ENCODE results near the gene WT1.
"Not testable (repeated sequence)": the region's sequence is repeated elsewhere in the genome, so short reads cannot be mapped to it uniquely, and the experiment has no call there.

The WT1 gene

DNA sequence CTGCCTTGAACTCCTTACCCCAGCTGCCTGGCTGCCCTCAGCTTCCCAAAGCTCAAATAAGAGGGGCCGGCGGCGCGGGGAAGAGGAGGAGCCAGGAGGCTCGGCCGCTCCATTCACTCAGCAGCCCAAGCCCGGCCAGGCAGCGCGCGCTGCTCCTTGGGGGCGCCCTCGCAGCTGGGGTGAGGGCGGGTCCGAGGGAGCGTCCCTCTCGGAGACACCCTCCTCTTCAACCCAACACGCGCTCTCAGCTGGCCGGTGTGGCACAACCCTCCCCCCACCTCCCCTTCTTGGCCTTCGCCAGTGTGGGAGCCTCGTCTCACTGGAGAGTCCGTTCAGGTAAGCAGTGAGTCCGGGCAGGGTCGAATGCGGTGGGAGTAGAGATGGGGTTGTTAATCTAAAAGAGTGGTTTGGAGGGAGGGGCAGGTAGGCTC is at the start of gene WT1:
Gene WT1, minus strand, starts transcription at position 29 of the 431 bp plus-strand sequence.
- in situ Hi-C loops (cut with MboI; ENCODE audit: low sequenced_read_pairs) = no loop called here

DNA sequence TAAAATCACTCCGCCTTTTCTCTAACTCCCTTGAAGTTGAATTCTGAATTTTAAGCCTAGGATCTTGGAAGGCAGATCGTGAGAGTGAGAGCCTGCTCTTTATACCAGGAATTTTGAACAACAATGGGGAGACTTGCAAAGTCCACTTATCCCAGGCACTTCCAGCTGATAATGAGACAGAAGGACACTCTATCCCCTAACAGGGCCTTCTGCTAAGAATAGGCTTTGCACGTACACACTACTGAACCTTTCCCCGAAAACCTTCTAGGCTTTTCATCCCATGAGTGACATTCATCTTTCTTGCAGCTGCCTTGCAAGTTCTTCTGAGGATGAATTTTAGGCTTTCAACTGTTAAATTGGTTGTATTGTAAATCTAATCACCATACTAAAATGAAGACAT is 44.0 kb upstream of the WT1 start:
- in situ Hi-C loops (cut with MboI; ENCODE audit: low sequenced_read_pairs) = no loop called here

- in situ Hi-C loops (cut with MboI; ENCODE audit: low sequenced_read_pairs) = no loop called here
Observed at GRCh38 chr11:32478277-32478731, 43.0 kb upstream of the WT1 start.

GRCh38 chr11:32473282-32473909 is 38.1 kb upstream of the WT1 start:
- in situ Hi-C loops (cut with MboI; ENCODE audit: low sequenced_read_pairs) = no loop called here

- in situ Hi-C loops (cut with MboI; ENCODE audit: low sequenced_read_pairs) = no loop called here
Observed at GRCh38 chr11:32472226-32472625, 36.9 kb upstream of the WT1 start.

- in situ Hi-C loops (cut with MboI; ENCODE audit: low sequenced_read_pairs) = not testable (repeated sequence)
Observed at GRCh38 chr11:32471544-32471943, 36.2 kb upstream of the WT1 start.

DNA sequence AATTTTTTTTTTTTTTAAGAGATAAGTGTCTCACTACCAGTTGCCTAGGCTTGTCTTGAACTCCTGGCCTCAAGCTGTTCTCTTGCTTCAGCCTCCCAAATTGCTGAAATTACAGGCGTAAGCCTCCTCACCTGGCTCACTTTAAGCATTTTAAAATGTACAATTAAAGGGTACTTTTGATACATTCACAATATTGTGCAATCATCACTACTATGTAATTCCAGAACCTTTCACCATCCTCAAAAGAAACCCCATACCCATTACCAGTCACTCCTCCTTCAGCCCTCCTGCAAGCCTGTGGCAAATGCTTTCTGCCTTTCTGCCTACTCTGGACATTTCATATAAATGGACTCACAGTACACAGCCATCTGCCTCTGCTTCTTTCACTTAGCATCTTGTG is 34.5 kb upstream of the WT1 start:
- in situ Hi-C loops (cut with MboI; ENCODE audit: low sequenced_read_pairs) = no loop called here

DNA sequence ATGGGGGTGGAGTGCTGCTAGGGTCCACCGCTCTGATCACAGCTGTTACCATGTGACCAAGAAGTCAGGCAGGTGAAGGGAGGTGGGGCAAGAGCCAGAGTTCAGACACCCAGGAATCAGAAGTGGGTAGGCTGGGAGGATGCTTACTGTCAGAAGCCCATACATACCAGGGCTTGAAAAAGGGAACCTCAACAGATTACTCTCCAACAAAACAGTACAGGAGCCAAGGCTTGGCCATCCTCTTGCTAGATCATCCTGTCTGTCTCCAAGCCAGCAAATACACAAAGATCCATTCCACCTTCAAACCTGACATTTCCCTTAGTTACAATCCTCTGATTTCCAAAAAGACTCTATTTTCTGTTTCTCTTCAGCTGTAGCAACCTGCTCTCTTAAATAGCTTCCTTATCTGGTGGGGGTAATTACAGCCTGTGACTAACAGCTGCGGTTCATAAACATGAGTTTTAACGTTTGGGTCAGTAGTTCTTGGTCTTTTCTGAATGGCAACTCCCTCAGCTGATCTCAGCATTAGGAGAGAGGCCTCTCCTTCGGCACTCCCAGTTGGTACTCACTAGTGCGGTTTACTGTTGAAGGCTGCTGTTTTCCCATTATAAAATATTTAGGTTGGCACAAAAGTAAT is 31.1 kb upstream of the WT1 start:
- in situ Hi-C loops (cut with MboI; ENCODE audit: low sequenced_read_pairs) = no loop called here

GRCh38 chr11:32464078-32464477 is 28.7 kb upstream of the WT1 start:
- in situ Hi-C loops (cut with MboI; ENCODE audit: low sequenced_read_pairs) = no loop called here

DNA sequence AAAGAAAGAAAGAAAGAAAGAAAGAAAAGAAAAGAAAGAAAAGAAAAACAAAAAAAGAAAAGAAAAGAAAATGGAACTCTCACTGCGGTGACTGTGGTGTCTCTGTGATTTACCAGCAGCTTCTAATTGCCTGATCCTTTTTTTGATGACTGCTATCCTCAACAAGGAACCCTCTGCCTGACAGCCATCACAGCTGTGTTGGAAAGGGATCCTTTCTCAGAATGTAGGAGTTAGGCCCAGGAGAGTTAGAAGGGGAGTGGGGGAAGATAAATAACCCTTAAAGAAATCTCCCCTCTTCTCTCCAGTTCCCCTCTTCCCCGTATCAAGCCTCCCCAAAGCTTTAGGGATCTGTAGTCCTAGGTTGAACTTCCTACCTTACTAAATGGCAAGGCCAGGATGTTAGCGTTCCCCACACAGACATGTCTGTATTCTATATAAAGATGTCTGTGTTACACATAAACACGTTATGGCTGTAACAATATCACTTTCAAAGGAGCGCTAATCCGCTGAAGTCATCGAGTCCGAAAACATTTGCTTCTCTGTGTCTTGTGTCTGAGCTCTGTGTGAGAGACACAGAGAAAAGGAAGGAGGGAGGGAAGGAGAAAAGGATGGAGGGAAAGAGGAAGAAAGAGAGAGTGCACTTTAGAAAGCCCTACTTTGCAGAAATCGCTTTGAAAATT is 26.8 kb upstream of the WT1 start:
- in situ Hi-C loops (cut with MboI; ENCODE audit: low sequenced_read_pairs) = no loop called here

GRCh38 chr11:32456864-32457263 is 21.5 kb upstream of the WT1 start:
- in situ Hi-C loops (cut with MboI; ENCODE audit: low sequenced_read_pairs) = no loop called here

- in situ Hi-C loops (cut with MboI; ENCODE audit: low sequenced_read_pairs) = no loop called here
Observed at GRCh38 chr11:32454993-32455392, 19.7 kb upstream of the WT1 start.

DNA sequence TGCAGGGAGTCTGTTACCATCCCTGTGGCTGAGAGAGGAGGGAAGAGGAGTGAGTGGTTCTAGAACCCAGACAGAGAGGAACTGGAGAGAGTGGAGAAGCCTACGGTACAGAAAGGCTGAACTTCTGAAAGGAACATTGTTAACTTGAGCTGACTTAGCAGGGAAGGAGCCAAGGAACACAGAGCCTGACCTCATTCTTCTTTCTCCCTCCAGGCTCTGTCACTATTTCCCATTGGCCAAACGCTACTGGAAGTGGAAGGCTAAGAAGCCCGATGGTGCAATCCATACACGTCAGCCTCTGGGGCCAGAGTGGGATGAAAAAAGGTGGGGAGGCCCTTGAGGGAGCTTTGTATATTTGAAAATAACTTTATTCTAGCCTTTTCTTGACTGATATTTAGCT is 16.5 kb upstream of the WT1 start:
- in situ Hi-C loops (cut with MboI; ENCODE audit: low sequenced_read_pairs) = no loop called here

DNA sequence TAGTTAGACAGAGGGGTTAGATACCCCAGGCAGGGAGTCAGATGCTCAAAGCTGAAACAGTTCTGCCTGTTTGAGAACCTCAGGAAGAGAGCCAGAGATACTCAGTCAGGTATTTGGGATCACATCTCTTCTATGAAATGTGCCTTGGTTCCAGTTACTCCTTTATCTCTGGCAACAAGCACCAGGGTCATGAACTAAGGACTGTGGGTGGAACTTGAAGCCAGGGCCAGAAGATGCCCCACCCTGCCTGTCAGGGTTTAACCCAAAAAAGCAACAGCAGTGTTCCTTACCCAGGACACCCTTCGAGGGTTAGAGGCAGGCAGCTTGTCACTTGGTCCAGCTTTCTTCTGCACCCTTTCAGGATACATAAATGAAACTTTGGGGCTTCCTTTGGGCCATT is 15.0 kb upstream of the WT1 start:
- in situ Hi-C loops (cut with MboI; ENCODE audit: low sequenced_read_pairs) = no loop called here

DNA sequence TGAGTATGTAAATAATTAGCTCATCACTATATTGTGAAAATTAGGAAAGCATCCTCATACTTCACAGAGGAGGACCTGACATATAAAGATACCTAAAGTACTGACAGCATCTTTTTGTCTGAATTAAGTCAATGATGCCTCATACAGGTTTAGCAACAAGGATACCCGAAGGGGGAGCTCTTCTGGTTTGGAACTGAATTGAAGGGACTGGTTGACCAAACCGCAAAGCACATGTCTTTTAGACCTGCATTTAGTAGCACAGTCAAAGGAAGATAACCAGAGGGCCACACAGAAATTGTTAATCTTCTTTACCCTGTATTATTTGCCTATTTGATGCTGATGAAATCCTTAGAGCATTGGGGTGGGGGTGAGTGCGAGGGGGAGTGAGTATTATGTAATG is 12.9 kb upstream of the WT1 start:
- in situ Hi-C loops (cut with MboI; ENCODE audit: low sequenced_read_pairs) = no loop called here

DNA sequence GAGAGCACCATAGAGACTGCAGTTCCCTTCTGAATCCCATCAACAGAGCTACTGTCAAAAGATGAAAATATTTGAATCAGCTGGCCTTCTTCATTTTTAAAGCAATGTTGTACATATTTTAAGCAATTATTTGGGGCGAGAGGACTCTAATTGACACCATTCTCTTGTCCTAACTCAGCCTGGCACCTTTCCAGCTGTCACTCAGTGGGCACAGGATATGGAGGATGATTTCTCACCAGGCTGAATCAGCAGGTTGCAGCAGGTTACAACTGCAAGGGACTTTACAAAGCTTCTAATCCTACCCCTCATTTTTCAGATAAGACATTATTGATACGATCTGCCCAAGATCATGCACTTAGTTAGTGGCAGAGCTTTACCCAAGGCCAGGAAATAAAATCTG is 11.9 kb upstream of the WT1 start:
- in situ Hi-C loops (cut with MboI; ENCODE audit: low sequenced_read_pairs) = no loop called here

DNA sequence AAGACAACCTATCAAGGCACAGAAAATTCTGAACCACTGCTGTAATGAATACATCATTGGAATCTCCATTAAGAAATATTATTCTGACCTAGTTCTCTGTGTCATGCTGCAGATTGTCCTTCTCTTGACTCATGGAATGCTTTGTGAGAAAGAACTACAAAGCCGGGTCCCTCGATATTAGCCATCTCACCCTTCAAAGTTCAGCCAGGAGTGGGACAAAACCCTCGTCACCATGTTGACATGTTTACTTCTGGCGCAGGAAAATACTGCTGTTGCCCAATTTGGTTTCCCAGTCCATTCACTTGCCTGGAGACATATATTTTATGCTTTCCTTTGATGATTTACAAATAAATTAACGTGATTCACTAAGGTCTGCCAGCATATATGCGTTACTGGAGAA is 10.9 kb upstream of the WT1 start:
- in situ Hi-C loops (cut with MboI; ENCODE audit: low sequenced_read_pairs) = no loop called here

DNA sequence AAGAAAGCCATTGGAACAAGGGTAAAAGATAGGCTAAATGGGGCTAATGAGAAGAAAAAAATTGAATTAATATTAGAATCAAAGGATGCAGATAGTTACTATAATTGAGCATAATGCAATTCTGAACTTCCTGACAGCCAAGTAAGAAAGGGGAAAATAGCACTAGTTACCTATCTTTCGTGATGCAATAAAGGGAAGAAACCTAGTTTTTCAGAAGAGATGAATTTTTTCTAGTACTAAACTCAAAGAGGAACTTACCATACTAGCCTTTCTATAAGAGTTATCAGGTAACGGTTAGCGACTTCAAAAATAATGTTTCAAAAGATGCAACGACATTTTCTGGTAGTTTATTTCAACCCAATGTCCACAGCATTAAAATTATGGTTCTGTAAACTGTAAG is 8.8 kb upstream of the WT1 start:
- in situ Hi-C loops (cut with MboI; ENCODE audit: low sequenced_read_pairs) = no loop called here

- in situ Hi-C loops (cut with MboI; ENCODE audit: low sequenced_read_pairs) = no loop called here
Observed at GRCh38 chr11:32440916-32441315, 5.6 kb upstream of the WT1 start.

DNA sequence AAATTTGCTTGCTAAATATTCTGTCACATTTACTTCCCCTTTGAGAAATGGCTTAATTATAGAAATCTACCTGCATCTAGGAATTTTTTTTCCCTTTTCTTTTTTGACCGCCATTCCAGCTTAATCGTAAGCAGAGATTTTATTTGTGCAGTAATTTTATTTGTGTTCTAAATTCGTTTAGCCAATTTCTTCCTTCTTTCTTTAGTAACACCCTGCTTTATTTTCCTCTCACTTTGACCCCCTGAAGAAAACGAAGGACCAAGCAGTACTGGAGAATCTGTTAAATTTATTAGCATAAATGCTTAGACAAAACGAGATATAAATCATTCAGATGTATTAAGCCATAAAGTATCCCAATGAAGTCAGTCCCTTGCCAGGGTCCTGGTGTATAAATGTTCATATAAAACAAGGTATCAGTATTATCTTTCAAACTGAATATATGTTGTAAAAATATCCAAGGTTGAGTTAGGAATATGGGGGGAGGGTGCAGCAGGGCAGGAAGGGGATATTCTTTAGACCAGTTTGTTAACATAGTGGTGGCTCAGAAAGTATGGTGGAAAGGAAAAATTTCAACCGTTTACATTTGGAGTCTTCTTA is 5.1 kb upstream of the WT1 start:
- in situ Hi-C loops (cut with MboI; ENCODE audit: low sequenced_read_pairs) = no loop called here

- in situ Hi-C loops (cut with MboI; ENCODE audit: low sequenced_read_pairs) = no loop called here
Observed at GRCh38 chr11:32439501-32440210, 4.3 kb upstream of the WT1 start.

Data from HL-60/S4 treated with retinoic acid at 250 ng/mL for 4 days and 3 days (cell line).